Activated CD8-positive, alpha-beta memory T cell treated with anti-CD3 and anti-CD28 coated beads for 36 hours (primary cell): ENCODE data around the gene CCDC158. TPM values are rescaled to one million over a fixed set of nuclear protein-coding genes. Genes with fewer than 3 reads are reported as not detected.
"Not testable (repeated sequence)": the region's sequence is repeated elsewhere in the genome, so short reads cannot be mapped to it uniquely, and the experiment has no call there.

Source experiments
- CTCF ChIA-PET: fragments of 350-600 bp; sonication (Branson Sonifier 250); formaldehyde crosslinking; loops from one replicate; lab custom pipeline; 2021; ENCODE audit warnings: antibody characterized with exemption; lab: Charles Lee
- POLR2A ChIA-PET: fragments of 350-600 bp; sonication (Branson Sonifier 250); formaldehyde crosslinking; loops from one replicate; lab custom pipeline; 2021; ENCODE audit warnings: antibody characterized with exemption; lab: Charles Lee
- total RNA-seq, 2 experiments: library from RNA; stranded (reverse); gene quantifications; one replicate each; pipeline ENCODE4 v1.2.3, GENCODE V29; 2021

The CCDC158 gene
- total RNA-seq, 2 experiments from 2014 or later = not detected

- ChIA-PET POLR2A (no interaction called here), CTCF (interaction anchor here (1.3 kb wide), 1 partner anchor 70 kb away, joined by 3 read pairs; no protein-coding TSS in a partner anchor)
Measured at GRCh38 chr4:76434901-76435527, 14.1 kb upstream of the CCDC158 start, which contains the start of gene SHROOM3. TSS of gene SHROOM3 (plus strand) at chr4:76435229. CDS start at chr4:76436053, 824 bp downstream.

- CTCF ChIA-PET = interaction anchor here (0.7 to 1.4 kb wide), 3 partner anchors 9 to 71 kb away, joined by 3 to 4 read pairs (median 4); partner anchors contain the start of gene CCDC158
- POLR2A ChIA-PET = no interaction called here
Measured at GRCh38 chr4:76430519-76431388, 9.8 kb upstream of the CCDC158 start.

- CTCF ChIA-PET = interaction anchor here (1.4 kb wide), 1 partner anchor 9 kb away, joined by 4 read pairs; the partner anchor contains the start of gene CCDC158
- POLR2A ChIA-PET = no interaction called here
Measured at GRCh38 chr4:76429636-76430035, 8.7 kb upstream of the CCDC158 start.

GRCh38 chr4:76426272-76426671 is 5.3 kb upstream of the CCDC158 start:
- CTCF ChIA-PET = no interaction called here

GRCh38 chr4:76423159-76423558 is 2.2 kb upstream of the CCDC158 start:
- CTCF ChIA-PET, POLR2A ChIA-PET: not testable (repeated sequence)

More at GRCh38 chr4:76426272-76426671, 5.3 kb upstream of the CCDC158 start:
- POLR2A ChIA-PET = interaction anchor here (0.6 kb wide), 1 partner anchor 49 kb away, joined by 3 read pairs; no protein-coding TSS in a partner anchor

GRCh38 chr4:76420188-76420761 is 666 bp downstream of the CCDC158 start:
- ChIA-PET POLR2A (no interaction called here), CTCF (interaction anchor here (0.7 kb wide), 2 partner anchors 10 to 167 kb away, joined by 3 to 4 read pairs; no protein-coding TSS in a partner anchor)

- ChIA-PET POLR2A (no interaction called here), CTCF (no interaction called here)
Measured at GRCh38 chr4:76410636-76411035, 10.3 kb downstream of the CCDC158 start.

- ChIA-PET POLR2A (no interaction called here), CTCF (no interaction called here)
Measured at GRCh38 chr4:76407440-76408119, 13.4 kb downstream of the CCDC158 start.

GRCh38 chr4:76406081-76406480 is 14.9 kb downstream of the CCDC158 start:
- POLR2A ChIA-PET = no interaction called here
- CTCF ChIA-PET = no interaction called here

GRCh38 chr4:76401654-76402053 is 19.3 kb downstream of the CCDC158 start:
- CTCF ChIA-PET = no interaction called here
- POLR2A ChIA-PET = interaction anchor here (0.5 kb wide), 1 partner anchor 104 kb away, joined by 4 read pairs; no protein-coding TSS in a partner anchor

GRCh38 chr4:76388160-76388908 is 32.6 kb downstream of the CCDC158 start:
- ChIA-PET CTCF (no interaction called here), POLR2A (no interaction called here)

GRCh38 chr4:76386566-76387305 is 34.2 kb downstream of the CCDC158 start:
- POLR2A ChIA-PET = no interaction called here
- CTCF ChIA-PET = no interaction called here

- ChIA-PET CTCF (no interaction called here), POLR2A (no interaction called here)
Measured at GRCh38 chr4:76385974-76386373, 35.0 kb downstream of the CCDC158 start.

- CTCF ChIA-PET = no interaction called here
Measured at GRCh38 chr4:76384052-76384451, 36.9 kb downstream of the CCDC158 start.

GRCh38 chr4:76383001-76383400 is 37.9 kb downstream of the CCDC158 start:
- ChIA-PET POLR2A (no interaction called here), CTCF (no interaction called here)

More at GRCh38 chr4:76384052-76384451, 36.9 kb downstream of the CCDC158 start:
- POLR2A ChIA-PET = no interaction called here

GRCh38 chr4:76381986-76382385 is 39.0 kb downstream of the CCDC158 start:
- POLR2A ChIA-PET = no interaction called here
- CTCF ChIA-PET = no interaction called here

GRCh38 chr4:76380561-76380960 is 40.4 kb downstream of the CCDC158 start:
- POLR2A ChIA-PET = no interaction called here

More at GRCh38 chr4:76380561-76380960, 40.4 kb downstream of the CCDC158 start:
- CTCF ChIA-PET = interaction anchor here (1.2 kb wide), 1 partner anchor 201 kb away, joined by 3 read pairs; no protein-coding TSS in a partner anchor
